C4-2B (cell line): ENCODE measurements around the gene ZNF616.

ENCODE experiments used
- ZFX ChIP-seq: fragments of 450-650 bp; IDR thresholded peaks from 2 replicates; pipeline ENCODE4 v1.6.1; 2017
- TF ChIP-seq, protein P1 (sequence below): fragments of 450-650 bp; conservative IDR thresholded peaks from 2 replicates; pipeline ENCODE4 v1.5.1; 2017; ENCODE audit warnings: mild to moderate bottlenecking

DNA sequence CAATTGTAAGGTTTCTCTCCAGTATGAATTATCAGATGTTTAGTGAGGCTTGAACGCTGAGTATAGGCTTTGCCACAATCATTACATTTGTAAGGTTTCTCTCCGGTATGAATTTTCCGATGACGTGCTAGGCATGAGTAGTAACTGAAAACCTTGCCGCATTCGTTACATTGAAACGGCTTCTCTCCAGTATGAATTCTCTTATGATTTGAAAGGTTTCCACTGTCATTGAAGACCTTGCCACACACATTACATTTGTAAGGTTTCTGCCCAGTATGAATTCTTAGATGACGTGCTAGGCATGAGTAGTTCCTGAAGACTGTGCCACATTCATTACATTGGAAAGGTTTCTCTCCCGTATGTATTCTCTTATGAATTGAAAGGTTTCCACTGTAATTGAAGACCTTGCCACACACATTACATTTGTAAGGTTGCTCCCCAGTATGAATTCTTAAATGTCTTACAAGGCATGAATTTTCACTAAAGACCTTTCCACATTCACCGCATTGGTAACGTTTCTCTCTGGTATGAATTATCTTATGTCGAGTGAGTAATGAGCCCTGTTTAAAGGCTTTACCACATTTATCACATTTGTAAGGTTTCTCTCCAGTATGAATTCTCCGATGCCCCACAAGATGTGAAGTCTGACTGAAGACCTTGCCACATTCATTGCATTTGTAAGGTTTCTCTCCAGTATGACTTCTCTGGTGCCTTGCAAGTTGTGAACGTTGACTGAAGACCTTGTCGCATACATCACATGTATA, 16.0 kb upstream of the ZNF616 start:
- TF ChIP-seq, protein P1, sequence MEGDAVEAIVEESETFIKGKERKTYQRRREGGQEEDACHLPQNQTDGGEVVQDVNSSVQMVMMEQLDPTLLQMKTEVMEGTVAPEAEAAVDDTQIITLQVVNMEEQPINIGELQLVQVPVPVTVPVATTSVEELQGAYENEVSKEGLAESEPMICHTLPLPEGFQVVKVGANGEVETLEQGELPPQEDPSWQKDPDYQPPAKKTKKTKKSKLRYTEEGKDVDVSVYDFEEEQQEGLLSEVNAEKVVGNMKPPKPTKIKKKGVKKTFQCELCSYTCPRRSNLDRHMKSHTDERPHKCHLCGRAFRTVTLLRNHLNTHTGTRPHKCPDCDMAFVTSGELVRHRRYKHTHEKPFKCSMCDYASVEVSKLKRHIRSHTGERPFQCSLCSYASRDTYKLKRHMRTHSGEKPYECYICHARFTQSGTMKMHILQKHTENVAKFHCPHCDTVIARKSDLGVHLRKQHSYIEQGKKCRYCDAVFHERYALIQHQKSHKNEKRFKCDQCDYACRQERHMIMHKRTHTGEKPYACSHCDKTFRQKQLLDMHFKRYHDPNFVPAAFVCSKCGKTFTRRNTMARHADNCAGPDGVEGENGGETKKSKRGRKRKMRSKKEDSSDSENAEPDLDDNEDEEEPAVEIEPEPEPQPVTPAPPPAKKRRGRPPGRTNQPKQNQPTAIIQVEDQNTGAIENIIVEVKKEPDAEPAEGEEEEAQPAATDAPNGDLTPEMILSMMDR: no peak
- TF ChIP-seq ZFX: no peak
